ENCODE measurements around the gene ADAMTSL3. TPM values are rescaled to one million over a fixed set of nuclear protein-coding genes. Genes with fewer than 3 reads are reported as not detected.

Gene ADAMTSL3
- total and polyA plus RNA-seq, 4 donors, result 3.5 to 19.0 (median 8.0) TPM

- Histone ChIP-seq H3K4me1 (ENCODE audit: control insufficient read depth in 4 of 4, insufficient read depth in 4 of 4, low read length in 3 of 4) (no peaks in the 10 kb centered on the region), H3K9me3 (ENCODE audit: control insufficient read depth in 4 of 4, low read length in 3 of 4) (peaks cover 0 to 6% (median 0%) of the 10 kb centered on the region in 4 donors), H3K36me3 (ENCODE audit: control insufficient read depth in 4 of 4, insufficient read depth in 3 of 4, low read depth in 1 of 4, low read length in 3 of 4) (peaks cover 0 to 14% (median 9%) of the 10 kb centered on the region in 4 donors), H3K27ac (ENCODE audit: low read depth in 1 of 2, low read length in 2 of 2) (no peak overlapping the region), H3K27me3 (ENCODE audit: control insufficient read depth in 4 of 4, insufficient read depth in 4 of 4, low read length in 3 of 4) (no peaks in the 10 kb centered on the region), H3K4me3 (ENCODE audit: low read depth in 1 of 3, low read length in 3 of 3) (no peak overlapping the region), H3K9ac (ENCODE audit: low read depth in 1 of 2, low read length in 2 of 2) (no peak overlapping the region)
- no peak for TF ChIP-seq RXRA (IDR thresholded peaks at IDR 0.05)
- no peak for TF ChIP-seq NR2F2 (IDR thresholded peaks at IDR 0.05)
- TF ChIP-seq RAD21 (IDR thresholded peaks at IDR 0.05), result no peak
- TF ChIP-seq, protein P1, sequence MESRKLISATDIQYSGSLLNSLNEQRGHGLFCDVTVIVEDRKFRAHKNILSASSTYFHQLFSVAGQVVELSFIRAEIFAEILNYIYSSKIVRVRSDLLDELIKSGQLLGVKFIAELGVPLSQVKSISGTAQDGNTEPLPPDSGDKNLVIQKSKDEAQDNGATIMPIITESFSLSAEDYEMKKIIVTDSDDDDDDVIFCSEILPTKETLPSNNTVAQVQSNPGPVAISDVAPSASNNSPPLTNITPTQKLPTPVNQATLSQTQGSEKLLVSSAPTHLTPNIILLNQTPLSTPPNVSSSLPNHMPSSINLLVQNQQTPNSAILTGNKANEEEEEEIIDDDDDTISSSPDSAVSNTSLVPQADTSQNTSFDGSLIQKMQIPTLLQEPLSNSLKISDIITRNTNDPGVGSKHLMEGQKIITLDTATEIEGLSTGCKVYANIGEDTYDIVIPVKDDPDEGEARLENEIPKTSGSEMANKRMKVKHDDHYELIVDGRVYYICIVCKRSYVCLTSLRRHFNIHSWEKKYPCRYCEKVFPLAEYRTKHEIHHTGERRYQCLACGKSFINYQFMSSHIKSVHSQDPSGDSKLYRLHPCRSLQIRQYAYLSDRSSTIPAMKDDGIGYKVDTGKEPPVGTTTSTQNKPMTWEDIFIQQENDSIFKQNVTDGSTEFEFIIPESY (IDR thresholded peaks at IDR 0.05), result no peak
- TF ChIP-seq, protein P2, sequence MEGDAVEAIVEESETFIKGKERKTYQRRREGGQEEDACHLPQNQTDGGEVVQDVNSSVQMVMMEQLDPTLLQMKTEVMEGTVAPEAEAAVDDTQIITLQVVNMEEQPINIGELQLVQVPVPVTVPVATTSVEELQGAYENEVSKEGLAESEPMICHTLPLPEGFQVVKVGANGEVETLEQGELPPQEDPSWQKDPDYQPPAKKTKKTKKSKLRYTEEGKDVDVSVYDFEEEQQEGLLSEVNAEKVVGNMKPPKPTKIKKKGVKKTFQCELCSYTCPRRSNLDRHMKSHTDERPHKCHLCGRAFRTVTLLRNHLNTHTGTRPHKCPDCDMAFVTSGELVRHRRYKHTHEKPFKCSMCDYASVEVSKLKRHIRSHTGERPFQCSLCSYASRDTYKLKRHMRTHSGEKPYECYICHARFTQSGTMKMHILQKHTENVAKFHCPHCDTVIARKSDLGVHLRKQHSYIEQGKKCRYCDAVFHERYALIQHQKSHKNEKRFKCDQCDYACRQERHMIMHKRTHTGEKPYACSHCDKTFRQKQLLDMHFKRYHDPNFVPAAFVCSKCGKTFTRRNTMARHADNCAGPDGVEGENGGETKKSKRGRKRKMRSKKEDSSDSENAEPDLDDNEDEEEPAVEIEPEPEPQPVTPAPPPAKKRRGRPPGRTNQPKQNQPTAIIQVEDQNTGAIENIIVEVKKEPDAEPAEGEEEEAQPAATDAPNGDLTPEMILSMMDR (IDR thresholded peaks at IDR 0.05; ENCODE audit: low read depth, low read length, missing input control), result no peak
- TF ChIP-seq YY1 (IDR thresholded peaks at IDR 0.05), result no peak
- TF ChIP-seq GABPA (IDR thresholded peaks at IDR 0.05 in 1 of 2, conservative IDR thresholded peaks at IDR 0.05 in 1 of 2), result no peak
- no peak for TF ChIP-seq TAF1 (conservative IDR thresholded peaks at IDR 0.05)
- TF ChIP-seq, protein P3, sequence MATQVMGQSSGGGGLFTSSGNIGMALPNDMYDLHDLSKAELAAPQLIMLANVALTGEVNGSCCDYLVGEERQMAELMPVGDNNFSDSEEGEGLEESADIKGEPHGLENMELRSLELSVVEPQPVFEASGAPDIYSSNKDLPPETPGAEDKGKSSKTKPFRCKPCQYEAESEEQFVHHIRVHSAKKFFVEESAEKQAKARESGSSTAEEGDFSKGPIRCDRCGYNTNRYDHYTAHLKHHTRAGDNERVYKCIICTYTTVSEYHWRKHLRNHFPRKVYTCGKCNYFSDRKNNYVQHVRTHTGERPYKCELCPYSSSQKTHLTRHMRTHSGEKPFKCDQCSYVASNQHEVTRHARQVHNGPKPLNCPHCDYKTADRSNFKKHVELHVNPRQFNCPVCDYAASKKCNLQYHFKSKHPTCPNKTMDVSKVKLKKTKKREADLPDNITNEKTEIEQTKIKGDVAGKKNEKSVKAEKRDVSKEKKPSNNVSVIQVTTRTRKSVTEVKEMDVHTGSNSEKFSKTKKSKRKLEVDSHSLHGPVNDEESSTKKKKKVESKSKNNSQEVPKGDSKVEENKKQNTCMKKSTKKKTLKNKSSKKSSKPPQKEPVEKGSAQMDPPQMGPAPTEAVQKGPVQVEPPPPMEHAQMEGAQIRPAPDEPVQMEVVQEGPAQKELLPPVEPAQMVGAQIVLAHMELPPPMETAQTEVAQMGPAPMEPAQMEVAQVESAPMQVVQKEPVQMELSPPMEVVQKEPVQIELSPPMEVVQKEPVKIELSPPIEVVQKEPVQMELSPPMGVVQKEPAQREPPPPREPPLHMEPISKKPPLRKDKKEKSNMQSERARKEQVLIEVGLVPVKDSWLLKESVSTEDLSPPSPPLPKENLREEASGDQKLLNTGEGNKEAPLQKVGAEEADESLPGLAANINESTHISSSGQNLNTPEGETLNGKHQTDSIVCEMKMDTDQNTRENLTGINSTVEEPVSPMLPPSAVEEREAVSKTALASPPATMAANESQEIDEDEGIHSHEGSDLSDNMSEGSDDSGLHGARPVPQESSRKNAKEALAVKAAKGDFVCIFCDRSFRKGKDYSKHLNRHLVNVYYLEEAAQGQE (IDR thresholded peaks at IDR 0.05), result no peak
- WGBS, result 91% methylated on average over 3 of the region's 3 CpGs
- no peak for DNase-seq (ENCODE audit: low spot score)
Measured at GRCh38 chr15:83978588-83978987, 324.7 kb downstream of the ADAMTSL3 start.

GRCh38 chr15:83980637-83981036, 326.7 kb downstream of the ADAMTSL3 start:
- DNase-seq (ENCODE audit: low spot score), result no peak
- WGBS, result 94% methylated on average over 4 of the region's 4 CpGs
- H3K4me1 ChIP-seq (ENCODE audit: control insufficient read depth in 4 of 4, insufficient read depth in 4 of 4, low read length in 3 of 4), result no peaks in the 10 kb centered on the region
- peaks cover 0 to 14% (median 9%) of the 10 kb centered on the region in 4 donors for H3K36me3 ChIP-seq (ENCODE audit: control insufficient read depth in 4 of 4, insufficient read depth in 3 of 4, low read depth in 1 of 4, low read length in 3 of 4)
- no peaks in the 10 kb centered on the region for H3K27me3 ChIP-seq (ENCODE audit: control insufficient read depth in 4 of 4, insufficient read depth in 4 of 4, low read length in 3 of 4)
- H3K9ac ChIP-seq (ENCODE audit: low read depth in 1 of 2, low read length in 2 of 2), result no peak overlapping the region
- no peak overlapping the region for H3K4me3 ChIP-seq (ENCODE audit: low read depth in 1 of 3, low read length in 3 of 3)
- TF ChIP-seq, protein P2 (IDR thresholded peaks at IDR 0.05; ENCODE audit: low read depth, low read length, missing input control), result no peak
- no peak for TF ChIP-seq ATF3 (IDR thresholded peaks at IDR 0.05)
- TF ChIP-seq RAD21 (IDR thresholded peaks at IDR 0.05), result no peak
- no peak for TF ChIP-seq NR2F2 (IDR thresholded peaks at IDR 0.05)
- no peak for TF ChIP-seq TAF1 (conservative IDR thresholded peaks at IDR 0.05)
- TF ChIP-seq, protein P3 (IDR thresholded peaks at IDR 0.05), result no peak
- TF ChIP-seq, protein P1 (IDR thresholded peaks at IDR 0.05), result no peak
- TF ChIP-seq EGR1 (IDR thresholded peaks at IDR 0.05; ENCODE audit: low read depth in 2 of 2), result no peak
- no peak for TF ChIP-seq MAX (IDR thresholded peaks at IDR 0.05)
- no peak for TF ChIP-seq JUND (IDR thresholded peaks at IDR 0.05)
- no peak overlapping the region for H3K27ac ChIP-seq (ENCODE audit: low read depth in 1 of 2, low read length in 2 of 2)
- H3K9me3 ChIP-seq (ENCODE audit: control insufficient read depth in 4 of 4, low read length in 3 of 4), result peaks cover 0 to 6% (median 0%) of the 10 kb centered on the region in 4 donors
